Activated naive CD8-positive, alpha-beta T cell treated with anti-CD3 and anti-CD28 coated beads, Interleukin-2, amount 10 ng/mL, durations not matched to agents 7 days and 5 days (primary cell): Measurements from ENCODE around the gene TMC6. TPM values are rescaled to one million over a fixed set of nuclear protein-coding genes. Genes with fewer than 3 reads are reported as not detected.
"Not testable (repeated sequence)": the region's sequence is repeated elsewhere in the genome, so short reads cannot be mapped to it uniquely, and the experiment has no call there.

Experiments used
- ATAC-seq: fragments of 150-1000 bp; cut with Tn5 transposase; one replicate; pipeline ENCODE4 v1.10.0; 2021; ENCODE audit warnings: low read depth, moderate library complexity
- POLR2A ChIA-PET: fragments of 350-600 bp; sonication (Branson Sonifier 250); formaldehyde crosslinking; loops from one replicate; lab custom pipeline; 2021; ENCODE audit warnings: antibody characterized with exemption; lab: Charles Lee
- DNase-seq: peaks from one replicate; pipeline ENCODE4 v3.0.0; 2021
- H3K27ac Mint-ChIP-seq: one replicate; pipeline ENCODE4 v1.8.0; 2022; ENCODE audit warnings: mild to moderate bottlenecking, mixed read lengths
- H3K27me3 Mint-ChIP-seq: one replicate; pipeline ENCODE4 v1.8.0; 2022; ENCODE audit warnings: mild to moderate bottlenecking, moderate library complexity, mixed read lengths
- H3K36me3 Mint-ChIP-seq: one replicate; pipeline ENCODE4 v1.8.0; 2021; ENCODE audit warnings: mild to moderate bottlenecking, mixed read lengths
- H3K4me1 Mint-ChIP-seq: one replicate; pipeline ENCODE4 v1.8.0; 2021; ENCODE audit warnings: mixed read lengths
- H3K4me3 Mint-ChIP-seq: one replicate; pipeline ENCODE4 v1.8.0; 2022; ENCODE audit warnings: mild to moderate bottlenecking, moderate library complexity, mixed read lengths
- H3K9me3 Mint-ChIP-seq: one replicate; pipeline ENCODE4 v1.8.0; 2021; ENCODE audit warnings: mixed read lengths
- total RNA-seq, 2 experiments: library from RNA; stranded (reverse); gene quantifications; one replicate each; pipeline ENCODE4 v1.2.3, GENCODE V29; 2021

Gene TMC6
- total RNA-seq, 2 experiments from 2014 or later = 638 to 646 TPM

- Mint-ChIP-seq H3K9me3 (no peaks in the 10 kb centered on the region), H3K4me3 (no peak overlapping the region), H3K27me3 (no peaks in the 10 kb centered on the region), H3K36me3 (peaks cover 13% of the 10 kb centered on the region), H3K27ac (no peak overlapping the region), H3K4me1 (no peaks in the 10 kb centered on the region)
- POLR2A ChIA-PET = no interaction called here
- ATAC-seq (no peak), DNase-seq (no peak)
These were observed 55.6 kb downstream of the TMC6 start for GRCh38 chr17:78072961-78073360.

GRCh38 chr17:78069695-78070094 lies 58.9 kb downstream of the TMC6 start:
- ATAC-seq (no peak), DNase-seq (no peak)
- POLR2A ChIA-PET = no interaction called here
- peaks cover 17% of the 10 kb centered on the region for H3K36me3 Mint-ChIP-seq
- H3K4me3 Mint-ChIP-seq = no peak overlapping the region
- no peaks in the 10 kb centered on the region for H3K9me3 Mint-ChIP-seq
- H3K4me1 Mint-ChIP-seq = no peaks in the 10 kb centered on the region
- no peak overlapping the region for H3K27ac Mint-ChIP-seq
- H3K27me3 Mint-ChIP-seq = no peaks in the 10 kb centered on the region

- H3K4me3 Mint-ChIP-seq, H3K36me3 Mint-ChIP-seq, H3K4me1 Mint-ChIP-seq, H3K9me3 Mint-ChIP-seq, ATAC-seq, H3K27ac Mint-ChIP-seq, DNase-seq, H3K27me3 Mint-ChIP-seq, POLR2A ChIA-PET: not testable (repeated sequence)
These were observed 61.6 kb downstream of the TMC6 start for GRCh38 chr17:78066976-78067375.

- H3K27me3 Mint-ChIP-seq = no peaks in the 10 kb centered on the region
- ATAC-seq = no peak
- peaks cover 10% of the 10 kb centered on the region for H3K36me3 Mint-ChIP-seq
- no peaks in the 10 kb centered on the region for H3K9me3 Mint-ChIP-seq
- no peak overlapping the region for H3K4me3 Mint-ChIP-seq
- peaks cover 3% of the 10 kb centered on the region for H3K4me1 Mint-ChIP-seq
- POLR2A ChIA-PET = no interaction called here
- DNase-seq = no peak
- H3K27ac Mint-ChIP-seq = no peak overlapping the region
These were observed 63.8 kb downstream of the TMC6 start for GRCh38 chr17:78064708-78065107.

- ATAC-seq (no peak), DNase-seq (no peak)
- Mint-ChIP-seq H3K4me1 (peaks cover 3% of the 10 kb centered on the region), H3K27ac (no peak overlapping the region), H3K36me3 (peaks cover 10% of the 10 kb centered on the region), H3K9me3 (no peaks in the 10 kb centered on the region), H3K4me3 (no peak overlapping the region), H3K27me3 (no peaks in the 10 kb centered on the region)
- POLR2A ChIA-PET = no interaction called here
These were observed 65.1 kb downstream of the TMC6 start for GRCh38 chr17:78063489-78063888.

GRCh38 chr17:78062596-78062995 lies 66.0 kb downstream of the TMC6 start:
- POLR2A ChIA-PET = no interaction called here
- Mint-ChIP-seq H3K27me3 (no peaks in the 10 kb centered on the region), H3K36me3 (peaks cover 7% of the 10 kb centered on the region), H3K9me3 (no peaks in the 10 kb centered on the region), H3K4me1 (peaks cover 3% of the 10 kb centered on the region), H3K27ac (no peak overlapping the region), H3K4me3 (no peak overlapping the region)
- no peak for ATAC-seq
- no peak for DNase-seq

Other genes with a start within 250 kb of the TMC6 start
- gene TNRC6C, start 170.1 kb downstream of the TMC6 start, total RNA-seq = 10 to 100 TPM; 74.7 TPM
- gene TMC8, start 2.0 kb upstream of the TMC6 start, total RNA-seq = 100 to 1,000 TPM; 336 to 340 TPM
- not detected for gene C17orf99, start 17.6 kb upstream of the TMC6 start, total RNA-seq
- 10 to 100 TPM; 43.2 to 50.5 TPM for gene SYNGR2, start 39.8 kb upstream of the TMC6 start, total RNA-seq
- 10 to 100 TPM; 93.1 to 97.8 TPM for gene TK1, start 58.3 kb upstream of the TMC6 start, total RNA-seq
- 10 to 100 TPM; 11.3 to 13.4 TPM for gene AFMID, start 58.6 kb upstream of the TMC6 start, total RNA-seq
- gene BIRC5, start 85.5 kb upstream of the TMC6 start, total RNA-seq = 10 to 100 TPM; 54.9 to 65.2 TPM
- gene TMEM235, start 102.9 kb upstream of the TMC6 start, total RNA-seq = not detected
- 1 to 10 TPM; 6.6 to 6.7 TPM for gene SOCS3, start 231.3 kb upstream of the TMC6 start, total RNA-seq
- gene PGS1, start 249.9 kb upstream of the TMC6 start, total RNA-seq = 10 to 100 TPM; 70.2 to 73.2 TPM